CD14-positive monocyte (primary cell): ENCODE data around the gene PDE6G. TPM values are rescaled to one million over a fixed set of nuclear protein-coding genes. Genes with fewer than 3 reads are reported as not detected.
A peak's percentile ranks its signal among the peaks of the same experiment; 100 is the strongest.

Experiments used
- DNase-seq, 3 donors: peaks; one replicate each; pipeline ENCODE4 v3.0.0-alpha.2; 2011 to 2022
- H2AFZ ChIP-seq: 2 replicates; pipeline ENCODE4 v1.6.0; 2012; ENCODE audit warnings: mild to moderate bottlenecking, low read depth, low read length, inconsistent platforms; ENCODE audit not compliant: insufficient read depth, poor library complexity, severe bottlenecking
- H3K27ac ChIP-seq, 2 donors: 1 replicate in 1 of 2; 2 replicates in 1 of 2; pipeline ENCODE4 v1.5.1; 2012 to 2013; ENCODE audit warnings: low read length in 2 of 2, control low read depth in 1 of 2, inconsistent platforms in 1 of 2, low read depth in 1 of 2, mild to moderate bottlenecking in 1 of 2
- H3K27me3 ChIP-seq, 2 donors: one replicate each; pipeline versions ENCODE4 v1.6.0 to v1.6.1; 2011 to 2013; ENCODE audit warnings: low read length in 2 of 2; ENCODE audit not compliant: control insufficient read depth in 2 of 2, insufficient read depth in 2 of 2
- H3K36me3 ChIP-seq, 2 donors: replicated peaks in 1 of 2; 1 replicate in 1 of 2; 2 replicates in 1 of 2; pipeline versions ENCODE4 v1.5.1 to v1.6.1; 2012 to 2013; ENCODE audit warnings: low read length in 2 of 2, control low read depth in 1 of 2, inconsistent platforms in 1 of 2, mild to moderate bottlenecking in 1 of 2; ENCODE audit not compliant: insufficient read depth in 2 of 2, control insufficient read depth in 1 of 2
- H3K4me1 ChIP-seq, 2 donors: 1 replicate in 1 of 2; 2 replicates in 1 of 2; pipeline versions ENCODE4 v1.5.1 to v1.6.1; 2012 to 2013; ENCODE audit warnings: low read length in 2 of 2, control low read depth in 1 of 2, inconsistent platforms in 1 of 2, mild to moderate bottlenecking in 1 of 2, moderate library complexity in 1 of 2; ENCODE audit not compliant: insufficient read depth in 2 of 2, control insufficient read depth in 1 of 2
- H3K4me2 ChIP-seq: replicated peaks from 2 replicates; pipeline ENCODE3; 2012; ENCODE audit warnings: low read length, moderate library complexity, mild to moderate bottlenecking; ENCODE audit not compliant: poor library complexity, severe bottlenecking; ENCODE audit errors: extremely low read depth
- H3K4me3 ChIP-seq, 3 experiments: fragments of 200-600 bp in 1 of 3; sonication (generic) in 1 of 3; replicated peaks in 1 of 3; 1 replicate in 2 of 3; 2 replicates in 1 of 3; pipeline ENCODE4 v1.5.1; 2011 to 2013; ENCODE audit warnings: low read length in 3 of 3, mild to moderate bottlenecking in 3 of 3, control low read depth in 2 of 3, low read depth in 2 of 3, inconsistent platforms in 1 of 3, moderate library complexity in 1 of 3
- H3K79me2 ChIP-seq: 2 replicates; pipeline ENCODE4 v1.6.0; 2012; ENCODE audit warnings: mild to moderate bottlenecking, control low read depth, inconsistent platforms, low read length, moderate library complexity; ENCODE audit not compliant: insufficient read depth
- H3K9ac ChIP-seq: 2 replicates; pipeline ENCODE4 v1.6.0; 2017; ENCODE audit warnings: low read length, mild to moderate bottlenecking; ENCODE audit not compliant: insufficient read depth, poor library complexity, severe bottlenecking
- H3K9me3 ChIP-seq, 2 donors: replicated peaks in 1 of 2; 1 replicate in 1 of 2; 2 replicates in 1 of 2; pipeline versions ENCODE4 v1.5.1 to v1.6.1; 2012 to 2013; ENCODE audit warnings: low read length in 2 of 2, control low read depth in 1 of 2; ENCODE audit not compliant: control insufficient read depth in 1 of 2, insufficient read depth in 1 of 2
- H4K20me1 ChIP-seq: 2 replicates; pipeline ENCODE4 v1.6.0; 2012; ENCODE audit warnings: mild to moderate bottlenecking, low read length, control low read depth, moderate library complexity; ENCODE audit not compliant: insufficient read depth
- H3K27ac Mint-ChIP-seq, 7 donors: one replicate each; pipeline ENCODE4 v1.8.0; 2020; ENCODE audit warnings: mild to moderate bottlenecking in 7 of 7, mixed read lengths in 7 of 7, moderate library complexity in 6 of 7, inconsistent platforms in 2 of 7
- H3K27me3 Mint-ChIP-seq, 3 donors: one replicate each; pipeline ENCODE4 v1.8.0; 2021 to 2022; ENCODE audit warnings: low read depth in 3 of 3, mild to moderate bottlenecking in 3 of 3, mixed read lengths in 3 of 3, moderate library complexity in 3 of 3, inconsistent platforms in 1 of 3
- H3K36me3 Mint-ChIP-seq, 2 donors: one replicate each; pipeline ENCODE4 v1.8.0; 2020; ENCODE audit warnings: mixed read lengths in 2 of 2, inconsistent platforms in 1 of 2, mild to moderate bottlenecking in 1 of 2
- H3K4me1 Mint-ChIP-seq: one replicate; pipeline ENCODE4 v1.8.0; 2020; ENCODE audit warnings: mild to moderate bottlenecking, mixed read lengths
- H3K4me3 Mint-ChIP-seq, 2 donors: one replicate each; pipeline ENCODE4 v1.8.0; 2020; ENCODE audit warnings: mild to moderate bottlenecking in 2 of 2, mixed read lengths in 2 of 2, moderate library complexity in 1 of 2
- H3K9me3 Mint-ChIP-seq, 7 donors: one replicate each; pipeline ENCODE4 v1.8.0; 2020 to 2022; ENCODE audit warnings: mixed read lengths in 7 of 7, mild to moderate bottlenecking in 6 of 7, moderate library complexity in 6 of 7, inconsistent platforms in 2 of 7
- CTCF ChIP-seq: fragments of 200-600 bp; IDR thresholded peaks from one replicate; pipeline ENCODE4 v1.8.0; 2022; ENCODE audit warnings: antibody characterized with exemption, mild to moderate bottlenecking
- WGBS: methylation state at CpG from one replicate; pipeline ENCODE4 v1.1.5; 2013; ENCODE audit warnings: missing lambda C conversion rate; ENCODE audit not compliant: insufficient coverage; 5-methylcytosine and 5-hydroxymethylcytosine counted together
- intact Hi-C, 2 donors: fragments of 100-400 bp; cut with micrococcal nuclease; formaldehyde crosslinking; loops; one replicate each; pipeline versions ENCODE4 v1.15.0 to v1.15.1; 2023
- polyA plus RNA-seq, 3 donors: library from polyadenylated mRNA; depleted of rRNA in 1 of 3; unstranded in 2 of 3; stranded (reverse) in 1 of 3; fragments of 300-500 nt in 2 of 3; fragments of >200 nt in 1 of 3; fragmentation: Illumina TruSeq in 2 of 3; gene quantifications; 1 replicate in 2 of 3; 2 replicates in 1 of 3; pipeline ENCODE4 v1.2.3, GENCODE V29; 2012 to 2021

Gene PDE6G
- polyA plus RNA-seq, 3 donors = 8.9 to 12.0 (median 11.5) TPM

DNA sequence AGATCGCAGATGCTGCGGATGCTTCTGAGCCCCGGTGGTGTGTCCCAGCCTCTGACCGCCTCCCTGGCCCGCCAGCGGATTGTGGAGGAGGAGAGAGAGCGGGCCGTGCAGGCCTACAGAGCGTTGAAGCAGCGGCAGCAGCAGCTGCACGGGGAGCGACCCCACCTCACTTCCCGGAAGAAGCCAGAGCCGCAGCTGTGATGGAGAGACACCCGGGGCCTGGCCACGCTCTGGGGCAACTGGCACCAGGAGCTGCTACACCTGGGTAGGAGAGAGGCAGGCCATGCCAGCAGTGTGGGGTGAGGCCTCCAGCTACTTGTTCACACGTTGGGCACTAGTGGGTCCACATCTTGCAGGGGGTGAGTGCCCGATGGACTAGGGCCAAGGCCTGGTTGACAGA lies 16.2 kb upstream of the PDE6G start:
- Histone ChIP-seq H2AFZ (no peak overlapping the region), H3K4me2 (no peak overlapping the region), H3K27ac (no peak overlapping the region), H3K4me3 (no peak overlapping the region), H3K36me3 (peaks cover 43 to 69% of the 10 kb centered on the region in 2 donors), H3K9ac (no peak overlapping the region), H3K4me1 (peaks cover 7 to 11% of the 10 kb centered on the region in 2 donors), H4K20me1 (peaks cover 5% of the 10 kb centered on the region), H3K79me2 (peaks cover 27% of the 10 kb centered on the region), H3K9me3 (no peaks in the 10 kb centered on the region), H3K27me3 (no peaks in the 10 kb centered on the region)
- Mint-ChIP-seq H3K36me3 (peaks cover 46 to 77% of the 10 kb centered on the region in 2 donors), H3K9me3 (peaks cover 0 to 3% (median 0%) of the 10 kb centered on the region in 7 donors), H3K4me1 (peaks cover 9% of the 10 kb centered on the region), H3K27ac (peak overlapping the region in 1 of 7 donors; percentile 64), H3K27me3 (peaks cover 0 to 2% (median 0%) of the 10 kb centered on the region in 3 donors), H3K4me3 (no peak overlapping the region)
- no peak for DNase-seq
- TF ChIP-seq CTCF = no peak
- intact Hi-C loops = no loop called here
- WGBS = 98% methylated on average over 14 of the region's 18 CpGs

- Histone ChIP-seq H3K4me3 (peak overlapping the region in 1 of 3 experiments; percentile 91), H3K4me1 (peaks cover 24 to 30% of the 10 kb centered on the region in 2 donors), H4K20me1 (no peaks in the 10 kb centered on the region), H3K9me3 (no peaks in the 10 kb centered on the region), H3K27me3 (no peaks in the 10 kb centered on the region), H3K9ac (no peak overlapping the region), H3K36me3 (peaks cover 33 to 53% of the 10 kb centered on the region in 2 donors), H3K27ac (no peak overlapping the region), H2AFZ (no peak overlapping the region), H3K79me2 (peaks cover 53% of the 10 kb centered on the region), H3K4me2 (peak overlapping the region; percentile 86)
- H3K4me3 Mint-ChIP-seq = peak overlapping the region; percentile 83 to 92
- no peak for DNase-seq
- H3K9me3 Mint-ChIP-seq = no peaks in the 10 kb centered on the region
- peaks cover 0 to 2% (median 0%) of the 10 kb centered on the region in 3 donors for H3K27me3 Mint-ChIP-seq
- no peak for TF ChIP-seq CTCF
- H3K4me1 Mint-ChIP-seq = peaks cover 24% of the 10 kb centered on the region
- H3K36me3 Mint-ChIP-seq = peaks cover 39 to 62% of the 10 kb centered on the region in 2 donors
- peak overlapping the region in 4 of 7 donors; percentile 31 to 93 (median 76) for H3K27ac Mint-ChIP-seq
- 88% methylated on average over 17 of the region's 18 CpGs for WGBS
- intact Hi-C loops = loop anchor here (1.0 to 5.0 kb wide), 3 partner anchors 16 to 45 kb away; partner anchors contain the start of genes ARL16 (in 1 of the 2), MRPL12 (in 1 of the 2) and SLC25A10 (in 1 of the 2)
Measured at GRCh38 chr17:81667754-81668153, 11.4 kb upstream of the PDE6G start.
